ENCODE data around the gene DNAJC7. TPM values are rescaled to one million over a fixed set of nuclear protein-coding genes. Genes with fewer than 3 reads are reported as not detected.

Gene DNAJC7
- total RNA-seq, 1 donor from 2014 or later: 75.9 TPM

DNA sequence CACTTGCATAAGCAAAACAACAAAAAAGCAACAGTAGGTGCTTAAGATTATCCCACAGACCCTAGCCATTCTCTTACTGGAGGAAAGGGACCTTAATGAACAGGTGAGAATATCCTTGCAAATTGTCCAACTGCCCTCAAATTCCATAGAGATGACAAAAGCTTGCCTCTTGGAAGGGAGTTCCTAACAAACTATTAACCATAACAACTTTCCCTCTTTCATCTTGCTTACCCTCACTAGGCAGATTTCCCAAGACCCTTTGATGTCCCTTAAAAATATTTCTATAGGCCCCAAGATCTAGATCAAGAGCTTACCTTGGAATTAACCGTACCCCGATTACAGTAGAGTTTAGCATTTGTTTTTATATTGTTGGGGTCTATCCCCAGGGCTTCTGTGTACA lies 28.8 kb downstream of the DNAJC7 start:
- DNase-seq: no peak
- no peaks in the 10 kb centered on the region for H3K9me3 ChIP-seq
- no peak for ATAC-seq
- H3K4me1 ChIP-seq: no peaks in the 10 kb centered on the region
- H3K27me3 ChIP-seq: no peaks in the 10 kb centered on the region
- TF ChIP-seq CTCF (IDR thresholded peaks at IDR 0.05): no peak
- intact Hi-C loops (cut with DNase I): no loop called here
- no peak overlapping the region for H3K4me3 ChIP-seq
- peaks cover 100% of the 10 kb centered on the region for H3K36me3 ChIP-seq
- H3K27ac ChIP-seq: no peak overlapping the region

GRCh38 chr17:41987642-41988041 lies 29.6 kb downstream of the DNAJC7 start:
- no peak for DNase-seq
- intact Hi-C loops (cut with DNase I): no loop called here

GRCh38 chr17:41986634-41987033 lies 30.6 kb downstream of the DNAJC7 start:
- no peak overlapping the region for H3K27ac ChIP-seq
- no peaks in the 10 kb centered on the region for H3K27me3 ChIP-seq

More at GRCh38 chr17:41987642-41988041, 29.6 kb downstream of the DNAJC7 start:
- no peaks in the 10 kb centered on the region for H3K4me1 ChIP-seq
- ATAC-seq: no peak
- H3K27me3 ChIP-seq: no peaks in the 10 kb centered on the region
- no peaks in the 10 kb centered on the region for H3K9me3 ChIP-seq
- TF ChIP-seq CTCF (IDR thresholded peaks at IDR 0.05): no peak
- no peak overlapping the region for H3K27ac ChIP-seq
- peaks cover 100% of the 10 kb centered on the region for H3K36me3 ChIP-seq
- no peak overlapping the region for H3K4me3 ChIP-seq

GRCh38 chr17:41985919-41986318 lies 31.3 kb downstream of the DNAJC7 start:
- Histone ChIP-seq H3K27me3 (no peaks in the 10 kb centered on the region), H3K27ac (no peak overlapping the region), H3K4me3 (no peak overlapping the region), H3K4me1 (no peaks in the 10 kb centered on the region), H3K36me3 (peaks cover 100% of the 10 kb centered on the region), H3K9me3 (no peaks in the 10 kb centered on the region)
- no peak for ATAC-seq
- DNase-seq: no peak
- TF ChIP-seq CTCF (IDR thresholded peaks at IDR 0.05): no peak
- intact Hi-C loops (cut with DNase I): no loop called here

More at GRCh38 chr17:41986634-41987033, 30.6 kb downstream of the DNAJC7 start:
- DNase-seq (no peak), ATAC-seq (no peak)
- Histone ChIP-seq H3K9me3 (no peaks in the 10 kb centered on the region), H3K36me3 (peaks cover 100% of the 10 kb centered on the region), H3K4me1 (no peaks in the 10 kb centered on the region), H3K4me3 (no peak overlapping the region)
- intact Hi-C loops (cut with DNase I): no loop called here
- TF ChIP-seq CTCF (IDR thresholded peaks at IDR 0.05): no peak

- no peak for DNase-seq
- Histone ChIP-seq H3K27ac (no peak overlapping the region), H3K36me3 (peaks cover 97% of the 10 kb centered on the region), H3K4me3 (no peak overlapping the region), H3K4me1 (no peaks in the 10 kb centered on the region), H3K27me3 (no peaks in the 10 kb centered on the region), H3K9me3 (no peaks in the 10 kb centered on the region)
- no peak for ATAC-seq
- TF ChIP-seq CTCF (IDR thresholded peaks at IDR 0.05): no peak
- intact Hi-C loops (cut with DNase I): no loop called here
These were observed 32.8 kb downstream of the DNAJC7 start for GRCh38 chr17:41984454-41984853.
